Bronchial epithelial cell (primary cell): Measurements from ENCODE around the gene SEZ6L2. TPM values are rescaled to one million over a fixed set of nuclear protein-coding genes. Genes with fewer than 3 reads are reported as not detected.
"Not testable (repeated sequence)": the region's sequence is repeated elsewhere in the genome, so short reads cannot be mapped to it uniquely, and the experiment has no call there.

ENCODE experiments used
- DNase-seq: peaks from one replicate; pipeline ENCODE4 v3.0.0-alpha.2; 2010; ENCODE audit warnings: low read depth
- FAIRE-seq: peaks from 2 replicates; lab custom pipeline; 2011; peaks lifted over from hg19 to GRCh38; lab: Jason Lieb, UNC
- H3K27me3 ChIP-seq: 2 replicates; pipeline ENCODE4 v1.5.1; 2011; ENCODE audit warnings: low read length; ENCODE audit not compliant: control insufficient read depth, insufficient read depth
- H3K36me3 ChIP-seq: 2 replicates; pipeline ENCODE4 v1.5.1; 2011; ENCODE audit warnings: low read length; ENCODE audit not compliant: control insufficient read depth, insufficient read depth
- H3K4me3 ChIP-seq: 2 replicates; pipeline ENCODE4 v1.5.1; 2011; ENCODE audit warnings: mild to moderate bottlenecking, low read depth, low read length, control low read depth
- total RNA-seq: library from RNA; depleted of rRNA; stranded (reverse); fragments of >200 nt; gene quantifications from 2 replicates; pipeline ENCODE4 v1.2.1, GENCODE V29; 2014
- TF ChIP-seq, protein P1 (sequence below): IDR thresholded peaks from 2 replicates; pipeline ENCODE4 v1.5.1; 2011; ENCODE audit warnings: mild to moderate bottlenecking, moderate library complexity, low read length, control low read depth, inconsistent platforms; ENCODE audit not compliant: insufficient read depth, severe bottlenecking

Gene SEZ6L2
- total RNA-seq = 1.8 and 2.9 TPM in 2 replicates

DNA sequence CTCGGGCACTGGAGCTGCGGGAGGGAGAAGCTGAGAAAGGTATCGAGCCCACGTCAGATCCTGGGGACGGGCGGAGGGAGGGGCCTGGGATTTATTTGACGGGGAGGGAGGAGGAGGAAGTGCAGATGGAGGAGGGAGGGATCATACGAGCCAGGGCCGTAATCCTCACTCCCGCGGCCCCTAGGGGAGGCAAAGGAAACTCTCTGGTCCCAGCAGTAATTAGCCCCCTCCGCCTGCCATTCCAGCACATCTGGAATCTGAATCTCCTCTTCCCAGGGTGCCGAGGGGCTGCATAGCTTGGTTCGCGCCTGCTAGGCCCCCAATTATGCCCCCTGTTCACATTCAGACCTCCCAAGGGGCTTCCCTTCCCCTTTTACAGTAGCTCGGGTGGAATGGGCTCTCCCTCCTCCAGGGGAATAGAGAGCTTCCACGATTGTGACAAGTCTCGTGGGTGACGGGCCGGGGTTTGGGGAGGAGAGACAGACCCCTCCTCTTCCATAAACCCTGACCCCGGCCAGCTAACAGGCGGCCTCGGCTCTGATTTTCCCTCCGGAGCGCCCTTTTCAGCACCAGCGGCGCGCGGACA lies at the start of gene SEZ6L2:
Gene SEZ6L2, minus strand, starts transcription at position 35 of the 586 bp plus-strand sequence. CDS start 531 bp downstream, outside the sequence.
- no peak for FAIRE-seq
- DNase-seq = peak; percentile 88
- Histone ChIP-seq H3K4me3 (peak within 1 kb of the TSS; percentile 52), H3K27me3 (no peaks in the 10 kb centered on the region), H3K36me3 (no peaks in the 10 kb centered on the region)
- TF ChIP-seq, protein P1, sequence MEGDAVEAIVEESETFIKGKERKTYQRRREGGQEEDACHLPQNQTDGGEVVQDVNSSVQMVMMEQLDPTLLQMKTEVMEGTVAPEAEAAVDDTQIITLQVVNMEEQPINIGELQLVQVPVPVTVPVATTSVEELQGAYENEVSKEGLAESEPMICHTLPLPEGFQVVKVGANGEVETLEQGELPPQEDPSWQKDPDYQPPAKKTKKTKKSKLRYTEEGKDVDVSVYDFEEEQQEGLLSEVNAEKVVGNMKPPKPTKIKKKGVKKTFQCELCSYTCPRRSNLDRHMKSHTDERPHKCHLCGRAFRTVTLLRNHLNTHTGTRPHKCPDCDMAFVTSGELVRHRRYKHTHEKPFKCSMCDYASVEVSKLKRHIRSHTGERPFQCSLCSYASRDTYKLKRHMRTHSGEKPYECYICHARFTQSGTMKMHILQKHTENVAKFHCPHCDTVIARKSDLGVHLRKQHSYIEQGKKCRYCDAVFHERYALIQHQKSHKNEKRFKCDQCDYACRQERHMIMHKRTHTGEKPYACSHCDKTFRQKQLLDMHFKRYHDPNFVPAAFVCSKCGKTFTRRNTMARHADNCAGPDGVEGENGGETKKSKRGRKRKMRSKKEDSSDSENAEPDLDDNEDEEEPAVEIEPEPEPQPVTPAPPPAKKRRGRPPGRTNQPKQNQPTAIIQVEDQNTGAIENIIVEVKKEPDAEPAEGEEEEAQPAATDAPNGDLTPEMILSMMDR = peak; percentile 47

DNA sequence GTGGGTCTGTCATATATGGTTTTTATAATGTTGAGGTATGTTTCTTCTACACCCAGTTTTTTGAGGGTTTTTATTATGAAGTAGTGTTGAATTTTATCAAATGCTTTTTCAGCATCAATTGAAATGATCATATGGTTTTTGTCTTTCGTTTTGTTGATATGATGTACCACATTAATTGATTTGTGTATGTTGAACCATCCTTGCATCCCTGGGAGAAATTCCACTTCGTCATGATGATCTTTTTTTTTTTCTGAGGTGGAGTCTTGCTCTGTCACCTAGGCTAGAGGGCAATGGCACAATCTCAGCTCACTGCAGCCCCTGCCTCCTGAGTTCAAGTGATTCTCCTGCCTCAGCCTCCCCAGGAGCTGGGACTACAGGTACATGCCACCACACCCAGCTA lies 48.5 kb upstream of the SEZ6L2 start:
- no peaks in the 10 kb centered on the region for H3K27me3 ChIP-seq
- DNase-seq (no peak), FAIRE-seq (no peak)
- TF ChIP-seq, protein P1 = no peak
- H3K4me3 ChIP-seq = no peak overlapping the region
- H3K36me3 ChIP-seq = no peaks in the 10 kb centered on the region

DNA sequence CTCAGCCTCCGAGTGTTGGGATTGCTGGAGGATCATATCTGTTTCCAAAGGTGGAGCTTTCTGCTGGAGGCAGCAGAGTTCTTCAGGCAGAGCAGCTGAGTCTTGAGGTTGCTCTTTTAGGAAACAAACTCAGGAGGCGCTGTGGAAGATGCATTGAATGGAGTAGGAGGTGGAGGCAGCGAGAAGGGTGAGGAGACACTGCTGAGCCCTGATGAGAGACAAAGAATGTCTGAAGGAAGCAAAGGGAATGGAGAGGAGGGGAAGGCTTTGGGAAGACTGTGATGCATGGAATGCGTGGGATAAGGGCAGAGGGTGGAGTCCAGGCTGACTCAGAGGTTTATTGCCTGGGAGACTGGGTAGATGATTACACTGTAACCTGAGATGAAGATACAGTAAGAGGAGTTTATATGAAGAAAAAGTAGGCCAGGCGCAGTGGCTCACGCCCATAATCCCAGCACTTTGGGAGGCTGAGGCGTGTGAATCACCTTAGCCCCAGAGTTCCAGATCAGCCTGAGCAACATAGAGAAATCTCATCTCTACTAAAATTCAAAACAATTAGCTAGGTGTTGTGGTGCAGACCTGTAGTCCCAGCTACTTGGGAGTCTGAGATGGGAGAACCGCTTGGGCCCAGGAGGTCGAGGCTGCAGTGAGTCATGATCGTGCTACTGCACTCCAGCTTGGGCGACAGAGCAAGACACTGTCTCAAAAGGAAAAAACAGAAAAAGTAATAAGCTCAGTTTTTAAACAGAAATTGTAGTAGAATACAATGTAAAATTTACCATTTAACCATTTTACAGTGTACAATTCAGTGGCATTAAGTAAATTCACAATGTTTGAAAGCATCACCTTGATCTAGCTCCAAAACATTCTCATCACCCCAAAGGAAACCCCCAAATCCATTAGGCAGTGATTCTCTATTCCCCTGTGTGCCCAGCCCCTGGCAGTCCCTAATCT lies 44.8 kb upstream of the SEZ6L2 start:
- DNase-seq (peak; percentile 99), FAIRE-seq (peak; percentile 58)
- H3K4me3 ChIP-seq = no peak overlapping the region
- TF ChIP-seq, protein P1 = peak; percentile 26
- no peaks in the 10 kb centered on the region for H3K36me3 ChIP-seq
- no peaks in the 10 kb centered on the region for H3K27me3 ChIP-seq

DNA sequence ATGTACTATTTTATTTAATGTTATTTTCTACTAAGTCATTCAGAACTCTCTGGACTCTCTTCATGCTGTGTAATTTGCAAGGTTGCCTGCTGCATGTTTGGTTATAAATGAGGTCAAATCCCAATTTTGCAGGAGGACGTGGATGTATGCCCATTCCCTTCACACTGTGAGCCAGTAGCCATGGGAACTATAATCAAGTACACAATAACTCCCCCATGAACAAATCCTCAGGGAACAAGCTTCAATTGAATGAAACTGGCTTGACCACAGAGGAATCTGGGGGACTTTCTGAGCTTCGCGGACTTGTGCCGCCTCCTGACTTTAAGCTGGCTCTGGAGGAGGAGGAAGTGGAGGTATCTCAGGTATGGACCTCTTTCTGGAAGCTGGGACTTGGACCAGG lies 41.3 kb upstream of the SEZ6L2 start:
- no peak for FAIRE-seq
- H3K27me3 ChIP-seq = no peaks in the 10 kb centered on the region
- TF ChIP-seq, protein P1 = no peak
- H3K36me3 ChIP-seq = no peaks in the 10 kb centered on the region
- no peak for DNase-seq
- no peak overlapping the region for H3K4me3 ChIP-seq

DNA sequence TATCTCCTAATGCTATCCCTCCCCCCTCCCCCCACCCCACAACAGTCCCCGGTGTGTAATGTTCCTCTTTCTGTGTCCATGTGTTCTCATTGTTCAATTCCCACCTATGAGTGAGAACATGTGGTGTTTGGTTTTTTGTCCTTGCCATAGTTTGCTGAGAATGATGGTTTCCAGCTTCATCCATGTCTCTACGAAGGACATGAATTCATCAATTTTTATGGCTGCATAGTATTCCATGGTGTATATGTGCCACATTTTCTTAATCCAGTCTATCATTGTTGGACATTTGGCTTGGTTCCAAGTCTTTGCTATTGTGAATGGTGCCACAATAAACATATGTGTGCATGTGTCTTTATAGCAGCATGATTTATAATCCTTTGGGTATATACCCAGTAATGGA lies 32.4 kb upstream of the SEZ6L2 start:
- FAIRE-seq, H3K27me3 ChIP-seq, DNase-seq, H3K36me3 ChIP-seq, H3K4me3 ChIP-seq: not testable (repeated sequence)

DNA sequence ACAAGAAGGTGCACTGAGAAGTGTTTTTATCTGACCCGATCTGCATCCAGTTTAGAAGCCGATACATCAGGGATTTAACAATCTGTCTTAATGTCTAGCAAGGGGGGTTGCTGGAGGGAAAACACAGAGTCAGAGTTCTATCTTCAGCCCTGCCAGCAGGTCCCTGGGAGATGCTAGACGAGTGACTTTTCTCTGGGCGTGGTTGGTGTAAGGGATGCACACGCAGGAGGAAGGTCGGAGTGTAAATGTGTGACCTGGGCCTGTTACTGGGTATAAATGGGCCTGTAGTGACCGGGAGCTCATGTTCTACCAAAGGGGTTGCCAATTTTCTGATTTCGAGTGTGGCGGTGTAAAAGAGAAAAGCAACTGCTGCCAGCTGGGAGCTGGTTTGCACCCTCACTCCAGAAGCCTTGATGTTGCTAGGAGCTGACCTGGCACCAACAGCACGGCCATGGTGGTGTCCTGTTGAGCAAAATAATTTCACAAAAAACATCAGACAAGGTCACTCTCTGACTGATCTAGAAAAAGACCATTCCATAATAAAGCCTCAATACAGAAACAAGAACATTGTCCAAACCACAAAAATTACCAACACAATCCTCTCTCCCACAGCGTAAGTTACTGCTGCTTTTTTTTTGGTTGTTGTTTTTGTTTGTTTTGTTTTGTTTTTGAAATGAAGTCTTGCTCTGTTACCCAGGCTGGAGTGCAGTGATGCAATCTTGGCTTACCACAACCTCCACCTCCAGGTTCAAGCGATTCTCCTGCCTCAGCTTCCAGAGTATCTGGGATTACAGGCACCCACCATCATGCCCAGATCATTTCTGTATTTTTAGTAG lies 27.9 kb upstream of the SEZ6L2 start:
- Histone ChIP-seq H3K4me3 (peak overlapping the region; percentile 96), H3K27me3 (no peaks in the 10 kb centered on the region), H3K36me3 (peaks cover 4% of the 10 kb centered on the region)
- DNase-seq (no peak), FAIRE-seq (no peak)
- TF ChIP-seq, protein P1 = no peak
